HepG2 (cell line): ENCODE data around the gene PAIP1. TPM values are rescaled to one million over a fixed set of nuclear protein-coding genes. Genes with fewer than 3 reads are reported as not detected.

Source experiments
- ATAC-seq: fragments of 200-7000 bp; cut with Tn5 transposase; 3 replicates; pipeline ENCODE4 v1.9.1; 2020; ENCODE audit warnings: mild to moderate bottlenecking, moderate library complexity
- BruUV-seq: library from RNA; stranded (reverse); fragments of 400-500 nt; replicated peaks from 2 replicates; lab custom pipeline; 2021; lab: Mats Ljungman, UMichigan
- CTCF ChIA-PET: fragments of 300-600 bp; formaldehyde crosslinking; extraction: SDS; loops from one replicate; lab custom pipeline; 2021; ENCODE audit warnings: low total read pairs, inconsistent platforms, low intra/inter-chr PET ratio; lab: Yijun Ruan, JAX
- POLR2A ChIA-PET: fragments of 350-600 bp; sonication (Branson Sonifier 250); formaldehyde crosslinking; loops from one replicate; lab custom pipeline; 2020; ENCODE audit warnings: antibody characterized with exemption, inconsistent platforms; lab: Yijun Ruan, JAX
- DNase-seq: peaks from one replicate; pipeline ENCODE4 v3.0.0-alpha.2; 2015; ENCODE audit warnings: low spot score
- FAIRE-seq: peaks from 3 replicates; lab custom pipeline; 2011; peaks lifted over from hg19 to GRCh38; lab: Jason Lieb, UNC
- H2AFZ ChIP-seq: one replicate; pipeline ENCODE4 v1.6.1; 2011; ENCODE audit warnings: low read length, inconsistent platforms
- H3K27ac ChIP-seq: fragments of 300-600 bp; 3 replicates; pipeline ENCODE4 v1.8.0; 2011; ENCODE audit warnings: mixed run types, mild to moderate bottlenecking, mixed read lengths, low read length, inconsistent platforms; ENCODE audit not compliant: insufficient read depth; ENCODE audit errors: extremely low read length
- H3K27me3 ChIP-seq, 2 experiments: fragments of 200-600 bp in 1 of 2; 2 replicates in 1 of 2; 3 replicates in 1 of 2; pipeline versions ENCODE4 v1.6.0 to v1.8.0; 2011; ENCODE audit warnings: low read length in 2 of 2, mild to moderate bottlenecking in 2 of 2, moderate library complexity in 2 of 2, inconsistent platforms in 1 of 2; ENCODE audit not compliant: insufficient read depth in 2 of 2, control insufficient read depth in 1 of 2
- H3K36me3 ChIP-seq, 2 experiments: fragments of 200-600 bp in 1 of 2; replicated peaks in 1 of 2; 2 replicates in 1 of 2; 3 replicates in 1 of 2; pipeline versions ENCODE4 v1.5.1 to v1.8.0; 2011; ENCODE audit warnings: low read length in 2 of 2, inconsistent platforms in 1 of 2; ENCODE audit not compliant: insufficient read depth in 2 of 2, control insufficient read depth in 1 of 2
- H3K4me1 ChIP-seq: 2 replicates; pipeline ENCODE4 v1.5.1; 2012; ENCODE audit warnings: low read length, inconsistent platforms; ENCODE audit not compliant: insufficient read depth
- H3K4me2 ChIP-seq: 2 replicates; pipeline ENCODE4 v1.6.0; 2011; ENCODE audit warnings: low read depth, low read length, inconsistent platforms
- H3K4me3 ChIP-seq, 3 experiments: fragments of 200-600 bp in 1 of 3; sonication (generic), shearing (Covaris generic) in 1 of 3; replicated peaks in 1 of 3; 2 replicates each; pipeline ENCODE4 v1.5.1; 2011 to 2016; ENCODE audit warnings: low read length in 3 of 3, inconsistent platforms in 2 of 3, low read depth in 2 of 3, mild to moderate bottlenecking in 2 of 3, control low read depth in 1 of 3, mixed read lengths in 1 of 3; ENCODE audit not compliant: insufficient read depth in 1 of 3
- H3K79me2 ChIP-seq: one replicate; pipeline ENCODE4 v1.6.1; 2011; ENCODE audit warnings: low read length, inconsistent platforms; ENCODE audit not compliant: insufficient read depth
- H3K9ac ChIP-seq: 2 replicates; pipeline ENCODE4 v1.6.0; 2011; ENCODE audit warnings: mild to moderate bottlenecking, low read depth, low read length, inconsistent platforms; ENCODE audit not compliant: insufficient read depth
- H3K9me3 ChIP-seq: 2 replicates; pipeline ENCODE4 v1.5.1; 2012; ENCODE audit warnings: mild to moderate bottlenecking, low read length
- H4K20me1 ChIP-seq: 2 replicates; pipeline ENCODE4 v1.6.0; 2011; ENCODE audit warnings: inconsistent platforms, mild to moderate bottlenecking, low read length, moderate library complexity; ENCODE audit not compliant: insufficient read depth
- MAFK ChIP-seq, 2 experiments: IDR thresholded peaks in 1 of 2; conservative IDR thresholded peaks in 1 of 2; 2 replicates each; pipeline ENCODE4 v1.6.1; 2011; ENCODE audit warnings: improper control_type of control experiment in 2 of 2, low read length in 2 of 2
- WGBS: methylation state at CpG from one replicate; pipeline ENCODE4 v1.1.6; 2017; ENCODE audit warnings: low lambda C conversion rate; 5-methylcytosine and 5-hydroxymethylcytosine counted together
- in situ Hi-C: cut with HindIII; loops from 2 replicates; pipeline ENCODE4 v1.10.0; 2017; ENCODE audit warnings: low pct_unique_long_range_greater_than_20kb; ENCODE audit not compliant: extremely low pct_ligation_motif_present
- intact Hi-C: fragments of 100-400 bp; cut with micrococcal nuclease; formaldehyde crosslinking; loops from one replicate; pipeline ENCODE4 v1.10.0; 2022; ENCODE audit not compliant: unreplicated experiment
- polyA plus RNA-seq, 8 experiments: library from polyadenylated mRNA; depleted of rRNA in 3 of 8; stranded (reverse) in 7 of 8; unstranded in 1 of 8; fragments of >200 nt; fragmentation: Illumina TruSeq in 4 of 8; extraction: Trizol in 4 of 8; gene quantifications; 2 replicates each; pipeline versions ENCODE4 v1.2.1 to v1.2.3, GENCODE V29; 2011 to 2016; ENCODE audit warnings: low read depth in 4 of 8, missing spikeins in 1 of 8, mixed read lengths in 1 of 8; ENCODE audit not compliant: insufficient read depth in 1 of 8
- total RNA-seq, 5 experiments: library from RNA; depleted of rRNA; stranded (reverse); fragments of >200 nt; fragmentation: Illumina TruSeq; extraction: Trizol; gene quantifications; 2 replicates each; pipeline ENCODE4 v1.2.3, GENCODE V29; 2016; ENCODE audit warnings: low read depth in 1 of 5
- TF ChIP-seq, protein P1 (sequence below): sonication (generic); formaldehyde crosslinking; IDR thresholded peaks from 2 replicates; pipeline ENCODE4 v1.5.0; 2020; ENCODE audit warnings: mild to moderate bottlenecking, missing genetic modification reagents
- TF ChIP-seq, protein P2 (sequence below): sonication (generic); formaldehyde crosslinking; IDR thresholded peaks from 2 replicates; pipeline ENCODE4; 2020; ENCODE audit warnings: missing genetic modification reagents, mild to moderate bottlenecking, borderline replicate concordance

The PAIP1 gene
- total and polyA plus RNA-seq, 2 of the 13 experiments (the other 11 are each of a cell fraction or from before 2014, with no cell fraction given), result 96.6 to 116 TPM

DNA sequence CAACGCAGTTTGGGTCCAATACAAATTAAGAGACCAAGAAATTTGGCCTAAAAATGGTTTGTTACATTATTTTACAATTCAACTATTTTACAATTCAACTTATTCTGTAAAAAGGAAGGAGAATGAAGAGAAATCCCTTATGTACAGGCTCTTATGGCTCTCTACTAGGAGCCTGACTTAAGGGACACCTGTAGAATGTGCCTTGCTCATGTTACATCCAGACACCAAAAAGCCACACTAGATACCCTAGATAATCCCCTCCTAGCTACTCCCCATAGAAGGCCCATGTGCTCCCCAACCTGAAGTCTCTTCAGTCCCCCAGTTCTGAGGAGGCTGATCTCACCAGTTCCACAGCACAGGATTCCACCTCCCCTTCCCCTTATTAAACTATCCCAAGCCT is 32.0 kb upstream of the PAIP1 start (continued):
- TF ChIP-seq, protein P1, sequence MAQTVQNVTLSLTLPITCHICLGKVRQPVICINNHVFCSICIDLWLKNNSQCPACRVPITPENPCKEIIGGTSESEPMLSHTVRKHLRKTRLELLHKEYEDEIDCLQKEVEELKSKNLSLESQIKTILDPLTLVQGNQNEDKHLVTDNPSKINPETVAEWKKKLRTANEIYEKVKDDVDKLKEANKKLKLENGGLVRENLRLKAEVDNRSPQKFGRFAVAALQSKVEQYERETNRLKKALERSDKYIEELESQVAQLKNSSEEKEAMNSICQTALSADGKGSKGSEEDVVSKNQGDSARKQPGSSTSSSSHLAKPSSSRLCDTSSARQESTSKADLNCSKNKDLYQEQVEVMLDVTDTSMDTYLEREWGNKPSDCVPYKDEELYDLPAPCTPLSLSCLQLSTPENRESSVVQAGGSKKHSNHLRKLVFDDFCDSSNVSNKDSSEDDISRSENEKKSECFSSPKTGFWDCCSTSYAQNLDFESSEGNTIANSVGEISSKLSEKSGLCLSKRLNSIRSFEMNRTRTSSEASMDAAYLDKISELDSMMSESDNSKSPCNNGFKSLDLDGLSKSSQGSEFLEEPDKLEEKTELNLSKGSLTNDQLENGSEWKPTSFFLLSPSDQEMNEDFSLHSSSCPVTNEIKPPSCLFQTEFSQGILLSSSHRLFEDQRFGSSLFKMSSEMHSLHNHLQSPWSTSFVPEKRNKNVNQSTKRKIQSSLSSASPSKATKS (CRISPR knock-in tag), result no peak

DNA sequence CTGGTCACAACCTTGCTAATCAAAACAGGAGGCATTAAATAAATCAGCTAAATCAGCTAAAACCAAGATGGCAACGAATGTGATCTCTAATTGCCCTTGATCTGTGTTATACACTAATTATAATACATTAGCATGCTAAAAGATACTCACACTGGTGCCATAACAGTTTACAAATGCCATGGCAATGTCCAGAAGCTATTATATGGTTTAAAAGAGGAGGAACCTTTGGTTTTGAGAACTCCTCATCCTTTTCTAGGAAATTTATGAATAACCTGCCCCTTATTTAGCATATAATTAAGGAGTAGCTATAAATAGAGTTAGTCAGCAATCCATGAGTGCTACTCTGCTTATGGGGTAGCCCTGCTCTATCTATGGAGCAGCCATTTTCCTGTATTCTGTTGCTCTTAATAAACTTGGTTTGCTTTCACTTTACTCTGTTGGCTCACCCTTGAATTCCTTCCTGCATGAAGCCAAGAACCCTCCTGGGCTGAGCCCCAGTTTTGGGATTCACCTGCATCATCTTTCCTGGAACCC is 27.4 kb upstream of the PAIP1 start:
- H3K4me1 ChIP-seq, result no peaks in the 10 kb centered on the region
- H3K9ac ChIP-seq, result no peak overlapping the region
- CTCF ChIA-PET, result no interaction called here
- TF ChIP-seq, protein P2, sequence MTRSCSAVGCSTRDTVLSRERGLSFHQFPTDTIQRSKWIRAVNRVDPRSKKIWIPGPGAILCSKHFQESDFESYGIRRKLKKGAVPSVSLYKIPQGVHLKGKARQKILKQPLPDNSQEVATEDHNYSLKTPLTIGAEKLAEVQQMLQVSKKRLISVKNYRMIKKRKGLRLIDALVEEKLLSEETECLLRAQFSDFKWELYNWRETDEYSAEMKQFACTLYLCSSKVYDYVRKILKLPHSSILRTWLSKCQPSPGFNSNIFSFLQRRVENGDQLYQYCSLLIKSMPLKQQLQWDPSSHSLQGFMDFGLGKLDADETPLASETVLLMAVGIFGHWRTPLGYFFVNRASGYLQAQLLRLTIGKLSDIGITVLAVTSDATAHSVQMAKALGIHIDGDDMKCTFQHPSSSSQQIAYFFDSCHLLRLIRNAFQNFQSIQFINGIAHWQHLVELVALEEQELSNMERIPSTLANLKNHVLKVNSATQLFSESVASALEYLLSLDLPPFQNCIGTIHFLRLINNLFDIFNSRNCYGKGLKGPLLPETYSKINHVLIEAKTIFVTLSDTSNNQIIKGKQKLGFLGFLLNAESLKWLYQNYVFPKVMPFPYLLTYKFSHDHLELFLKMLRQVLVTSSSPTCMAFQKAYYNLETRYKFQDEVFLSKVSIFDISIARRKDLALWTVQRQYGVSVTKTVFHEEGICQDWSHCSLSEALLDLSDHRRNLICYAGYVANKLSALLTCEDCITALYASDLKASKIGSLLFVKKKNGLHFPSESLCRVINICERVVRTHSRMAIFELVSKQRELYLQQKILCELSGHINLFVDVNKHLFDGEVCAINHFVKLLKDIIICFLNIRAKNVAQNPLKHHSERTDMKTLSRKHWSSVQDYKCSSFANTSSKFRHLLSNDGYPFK (CRISPR knock-in tag), result no peak
- 0 out of 4 replicates have a peak, but pooled peaks of 1 of the 2 experiments have one; percentile 6 for TF ChIP-seq MAFK (conservative IDR thresholded peaks at IDR 0.05 in 1 of 2, IDR thresholded peaks at IDR 0.05 in 1 of 2; ENCODE audit: low read length in 2 of 2)
- TF ChIP-seq, all 625 proteins: peak for 1
- ATAC-seq (no peak), FAIRE-seq (no peak), DNase-seq (no peak)
- WGBS, result 39% methylated on average over 1 of the region's 1 CpG
- no TSS peak for BruUV-seq
- H3K27ac ChIP-seq, result no peak overlapping the region
- no peaks in the 10 kb centered on the region for H3K9me3 ChIP-seq
- H3K36me3 ChIP-seq, result no peaks in the 10 kb centered on the region
- no peaks in the 10 kb centered on the region for H3K79me2 ChIP-seq
- no peak overlapping the region for H3K4me2 ChIP-seq
- intact Hi-C loops, result no loop called here
- no peak overlapping the region for H3K4me3 ChIP-seq
- no peaks in the 10 kb centered on the region for H4K20me1 ChIP-seq
- no peaks in the 10 kb centered on the region for H3K27me3 ChIP-seq
- no peak overlapping the region for H2AFZ ChIP-seq
- POLR2A ChIA-PET, result no interaction called here
- in situ Hi-C loops, result no loop called here
